Heart left ventricle (tissue), 16 donors: ENCODE results near the gene TGFBR3. TPM values are rescaled to one million over a fixed set of nuclear protein-coding genes. Genes with fewer than 3 reads are reported as not detected.

ENCODE experiments used
- ATAC-seq, 4 donors: fragments of 200-7000 bp; cut with Tn5 transposase; one replicate each; pipeline ENCODE4 v1.9.1; 2020 to 2022; ENCODE audit warnings: moderate library complexity in 4 of 4, mild to moderate bottlenecking in 3 of 4, moderate number of reproducible peaks in 1 of 4
- DNase-seq, 5 donors: peaks; one replicate each; pipeline ENCODE4 v3.0.0-alpha.2; 2020
- H3K27ac ChIP-seq, 12 donors: fragments of 200-600 bp; sonication (generic) in 4 of 12; one replicate each; pipeline versions ENCODE4 v1.5.0 to v1.8.0; 2016 to 2022; ENCODE audit warnings: mild to moderate bottlenecking in 2 of 12
- H3K27me3 ChIP-seq, 9 donors: fragments of 200-600 bp; sonication (generic) in 2 of 9; one replicate each; pipeline versions ENCODE4 v1.5.1 to v1.8.0; 2016 to 2022; ENCODE audit warnings: mild to moderate bottlenecking in 3 of 9
- H3K36me3 ChIP-seq, 9 donors: fragments of 200-600 bp; sonication (generic) in 2 of 9; one replicate each; pipeline versions ENCODE4 v1.5.0 to v1.8.0; 2018 to 2022; ENCODE audit warnings: mild to moderate bottlenecking in 2 of 9
- H3K4me1 ChIP-seq, 12 donors: fragments of 200-600 bp; sonication (generic) in 4 of 12; one replicate each; pipeline versions ENCODE4 v1.5.0 to v1.8.0; 2016 to 2022; ENCODE audit warnings: mild to moderate bottlenecking in 3 of 12
- H3K4me3 ChIP-seq, 12 donors: fragments of 200-600 bp; sonication (generic) in 4 of 12; one replicate each; pipeline versions ENCODE4 v1.5.0 to v1.8.0; 2017 to 2022; ENCODE audit warnings: mild to moderate bottlenecking in 9 of 12, moderate library complexity in 4 of 12
- H3K9me3 ChIP-seq, 12 donors: fragments of 200-600 bp; sonication (generic) in 4 of 12; one replicate each; pipeline versions ENCODE4 v1.5.0 to v1.8.0; 2016 to 2022; ENCODE audit warnings: mild to moderate bottlenecking in 1 of 12
- POLR2A ChIP-seq, 2 donors: fragments of 450-650 bp; IDR thresholded peaks; one replicate each; pipeline ENCODE4 v1.6.1; 2017; ENCODE audit warnings: antibody characterized with exemption in 2 of 2, mild to moderate bottlenecking in 2 of 2, moderate library complexity in 2 of 2
- WGBS, 4 donors: extraction: QIAGEN DNeasy Blood & Tissue Kit in 2 of 4; methylation state at CpG; one replicate each; pipeline versions ENCODE4 v1.1.5 to v1.1.7; 2013 to 2018; 5-methylcytosine and 5-hydroxymethylcytosine counted together
- intact Hi-C, 10 donors: fragments of 100-400 bp; cut with DNase I; formaldehyde crosslinking; loops; one replicate each; pipeline versions ENCODE4 v1.11.1 to v1.14.2; 2022
- polyA plus RNA-seq, 2 donors: library from polyadenylated mRNA; stranded (reverse); fragments of 200-250 nt; gene quantifications; one replicate each; pipeline ENCODE4 v1.2.3, GENCODE V29; 2013
- total RNA-seq, 9 donors: library from RNA; depleted of rRNA in 2 of 9; stranded (reverse); fragments of >200 nt in 2 of 9; fragmentation: NEBNext Ultra II Directional in 3 of 9; extraction: Animal tissue kit (Norgen Biotek cat#: 25700) in 3 of 9; gene quantifications; one replicate each; pipeline versions ENCODE4 v1.1.0 to v1.2.4, GENCODE V29; 2016 to 2023
- TF ChIP-seq, protein P1 (sequence below), 12 donors: fragments of 200-600 bp; sonication (generic) in 4 of 12; IDR thresholded peaks; one replicate each; pipeline versions ENCODE4 v1.5.0 to v1.8.0; 2018 to 2022; ENCODE audit warnings: antibody characterized with exemption in 12 of 12, mild to moderate bottlenecking in 5 of 12
- donor health status: ischemic (EF 13 %, LVEDD 7.1; RV severe dilation, severe dysfunction).
- donor health status: healthy with polysubstance abuse.
- donor health status: DM: no; HTN: yes; CAD: no.
- donor health status: DM: no; HTN: no; CAD: no.
- donor health status: ischemic (EF 25% LVEDD 6.9; RV normal size, moderate dysfunction).
- donor health status: ischemic (EF 25% LVEDD 5.7; RV mildly dilated, moderate dysfunction).
- donor health status: healthy.
- donor health status: DM: yes; HTN: yes; CAD: no.
- donor health status: ischemic (EF 35%, LVEDD 5.7; RV mildly dilated, moderate dysfunction).
- donor health status: nonischemic (EF 11% LVEDD 7.7; RV severe dilation, severe dysfunction).
- donor health status: DM: yes; HTN: yes; CAD: no.
- donor health status: PGD.
- donor health status: ischemic (EF 29% LVEDD 5.4; RV normal size, mild dysfunction).
- donor health status: nonischemic (EF 23%, LVEDD 6.1; RV moderate dilation, normal function).

Gene TGFBR3
- total and polyA plus RNA-seq, 11 donors = 6.9 to 51.8 (median 22.7) TPM

GRCh38 chr1:91751275-91751674 is 134.7 kb downstream of the TGFBR3 start:
- intact Hi-C loops = loop anchor here in 2 of 10 donors (5.0 kb wide), 3 partner anchors 39 to 136 kb away; partner anchors contain the start of gene TGFBR3 (in 1 of the 2)
- WGBS, 4 donors = 18 to 31% (median 22%) methylated on average over 3 of the region's 3 CpGs
- Histone ChIP-seq H3K36me3 (peaks cover 0 to 3% (median 0%) of the 10 kb centered on the region in 9 donors), H3K27me3 (no peaks in the 10 kb centered on the region), H3K9me3 (peaks cover 0 to 9% (median 0%) of the 10 kb centered on the region in 12 donors), H3K27ac (peak overlapping the region in 11 of 12 donors; percentile 19 to 73 (median 60)), H3K4me3 (no peak overlapping the region), H3K4me1 (peaks cover 0 to 65% (median 33%) of the 10 kb centered on the region in 12 donors)
- DNase-seq (peak in 4 of 5 donors; percentile 36 to 66 (median 51)), ATAC-seq (peak; percentile 63 to 90 (median 86))
- TF ChIP-seq, protein P1, sequence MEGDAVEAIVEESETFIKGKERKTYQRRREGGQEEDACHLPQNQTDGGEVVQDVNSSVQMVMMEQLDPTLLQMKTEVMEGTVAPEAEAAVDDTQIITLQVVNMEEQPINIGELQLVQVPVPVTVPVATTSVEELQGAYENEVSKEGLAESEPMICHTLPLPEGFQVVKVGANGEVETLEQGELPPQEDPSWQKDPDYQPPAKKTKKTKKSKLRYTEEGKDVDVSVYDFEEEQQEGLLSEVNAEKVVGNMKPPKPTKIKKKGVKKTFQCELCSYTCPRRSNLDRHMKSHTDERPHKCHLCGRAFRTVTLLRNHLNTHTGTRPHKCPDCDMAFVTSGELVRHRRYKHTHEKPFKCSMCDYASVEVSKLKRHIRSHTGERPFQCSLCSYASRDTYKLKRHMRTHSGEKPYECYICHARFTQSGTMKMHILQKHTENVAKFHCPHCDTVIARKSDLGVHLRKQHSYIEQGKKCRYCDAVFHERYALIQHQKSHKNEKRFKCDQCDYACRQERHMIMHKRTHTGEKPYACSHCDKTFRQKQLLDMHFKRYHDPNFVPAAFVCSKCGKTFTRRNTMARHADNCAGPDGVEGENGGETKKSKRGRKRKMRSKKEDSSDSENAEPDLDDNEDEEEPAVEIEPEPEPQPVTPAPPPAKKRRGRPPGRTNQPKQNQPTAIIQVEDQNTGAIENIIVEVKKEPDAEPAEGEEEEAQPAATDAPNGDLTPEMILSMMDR (IDR thresholded peaks at IDR 0.05) = no peak
- TF ChIP-seq POLR2A (IDR thresholded peaks at IDR 0.05) = no peak

GRCh38 chr1:91750398-91750996 is 135.5 kb downstream of the TGFBR3 start:
- peak in 2 of 4 donors; percentile 15 to 47 for ATAC-seq
- Histone ChIP-seq H3K27me3 (no peaks in the 10 kb centered on the region), H3K4me1 (peaks cover 0 to 68% (median 37%) of the 10 kb centered on the region in 12 donors), H3K9me3 (peaks cover 0 to 9% (median 0%) of the 10 kb centered on the region in 12 donors), H3K4me3 (no peak overlapping the region), H3K27ac (peak overlapping the region in 11 of 12 donors; percentile 19 to 73 (median 60)), H3K36me3 (peaks cover 0 to 3% (median 0%) of the 10 kb centered on the region in 9 donors)
- no peak for TF ChIP-seq POLR2A (IDR thresholded peaks at IDR 0.05)
- TF ChIP-seq, protein P1 (IDR thresholded peaks at IDR 0.05) = no peak
- intact Hi-C loops = loop anchor here in 2 of 10 donors (5.0 kb wide), 3 partner anchors 38 to 137 kb away; partner anchors contain the start of gene TGFBR3 (in 1 of the 2)
- WGBS, 4 donors = 62 to 72% (median 63%) methylated on average over 4 of the region's 4 CpGs
- no peak for DNase-seq

DNA sequence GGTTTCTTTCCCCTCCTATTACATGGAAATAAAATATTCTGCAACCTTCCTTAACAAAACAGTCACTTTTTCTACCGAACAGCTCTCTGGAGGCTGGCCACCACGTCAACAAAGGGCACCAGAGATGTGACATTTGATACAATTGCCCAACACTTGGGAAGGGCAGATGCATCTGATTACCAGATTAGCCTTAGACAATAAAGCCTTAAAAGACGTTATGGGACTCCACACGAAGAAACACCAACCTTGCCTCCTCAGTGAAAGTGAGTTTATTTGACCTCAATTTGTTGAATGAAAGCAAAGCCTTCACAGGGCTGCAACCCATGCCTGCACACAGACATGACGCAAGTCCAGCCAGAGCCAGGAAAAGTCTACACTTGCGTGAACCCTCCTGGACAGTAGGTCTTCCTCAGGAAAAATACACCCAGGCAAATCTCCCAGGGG is 136.1 kb downstream of the TGFBR3 start:
- WGBS, 4 donors = 92 to 96% (median 92%) methylated on average over 6 of the region's 6 CpGs
- Histone ChIP-seq H3K27ac (peak overlapping the region in 9 of 12 donors; percentile 19 to 73 (median 60)), H3K9me3 (peaks cover 0 to 9% (median 0%) of the 10 kb centered on the region in 12 donors), H3K27me3 (no peaks in the 10 kb centered on the region), H3K4me1 (peaks cover 0 to 69% (median 43%) of the 10 kb centered on the region in 12 donors), H3K4me3 (no peak overlapping the region), H3K36me3 (peaks cover 0 to 2% (median 0%) of the 10 kb centered on the region in 9 donors)
- DNase-seq (no peak), ATAC-seq (no peak)
- TF ChIP-seq, protein P1 (IDR thresholded peaks at IDR 0.05) = no peak
- no peak for TF ChIP-seq POLR2A (IDR thresholded peaks at IDR 0.05)
- intact Hi-C loops = loop anchor here in 3 of 10 donors (5.0 to 10.0 kb wide), 5 partner anchors 38 to 137 kb away; partner anchors contain the start of gene TGFBR3 (in 1 of the 3)

GRCh38 chr1:91747666-91748065 is 138.3 kb downstream of the TGFBR3 start:
- no peak for DNase-seq
- Histone ChIP-seq H3K36me3 (no peaks in the 10 kb centered on the region), H3K4me1 (peaks cover 0 to 83% (median 52%) of the 10 kb centered on the region in 12 donors), H3K4me3 (no peak overlapping the region), H3K9me3 (peaks cover 0 to 9% (median 0%) of the 10 kb centered on the region in 12 donors), H3K27ac (peak overlapping the region in 1 of 12 donors; percentile 73), H3K27me3 (no peaks in the 10 kb centered on the region)
- intact Hi-C loops = loop anchor here in 1 of 10 donors (10.0 kb wide), 2 partner anchors 47 to 53 kb away; no protein-coding TSS in a partner anchor
- TF ChIP-seq, protein P1 (IDR thresholded peaks at IDR 0.05) = no peak
- TF ChIP-seq POLR2A (IDR thresholded peaks at IDR 0.05) = no peak
- WGBS, 4 donors = 79 to 89% (median 81%) methylated on average over 6 of the region's 6 CpGs
- ATAC-seq = no peak
